ENCODE measurements around the gene TBC1D2. TPM values are rescaled to one million over a fixed set of nuclear protein-coding genes. Genes with fewer than 3 reads are reported as not detected.

Gene TBC1D2
- total and polyA plus RNA-seq, 2 donors, result 2.5 to 21.2 TPM

- WGBS, result 93% methylated on average over 8 of the region's 8 CpGs
- H3K27me3 ChIP-seq (ENCODE audit: control insufficient read depth in 2 of 2, insufficient read depth in 1 of 2, low read length in 1 of 2), result no peaks in the 10 kb centered on the region
- H3K4me1 ChIP-seq (ENCODE audit: control insufficient read depth in 2 of 2, insufficient read depth in 2 of 2, low read length in 2 of 2), result no peaks in the 10 kb centered on the region
- no peak overlapping the region for H3K4me3 ChIP-seq (ENCODE audit: low read length in 2 of 2)
- no peak for DNase-seq (ENCODE audit: low read depth in 6 of 9, low spot score in 9 of 9)
- no peak overlapping the region for H3K27ac ChIP-seq (ENCODE audit: low read depth in 1 of 2, low read length in 1 of 2)
- no peaks in the 10 kb centered on the region for H3K9me3 ChIP-seq (ENCODE audit: control insufficient read depth in 2 of 2, insufficient read depth in 1 of 2, low read length in 1 of 2)
- peaks cover 0 to 7% of the 10 kb centered on the region in 2 donors for H3K36me3 ChIP-seq (ENCODE audit: control insufficient read depth in 2 of 2, insufficient read depth in 2 of 2, low read length in 1 of 2)
These were observed 18.5 kb downstream of the TBC1D2 start for GRCh38 chr9:98236901-98237487.

GRCh38 chr9:98235126-98235525, 20.3 kb downstream of the TBC1D2 start:
- Histone ChIP-seq H3K27ac (ENCODE audit: low read depth in 1 of 2, low read length in 1 of 2) (no peak overlapping the region), H3K4me3 (ENCODE audit: low read length in 2 of 2) (no peak overlapping the region), H3K36me3 (ENCODE audit: control insufficient read depth in 2 of 2, insufficient read depth in 2 of 2, low read length in 1 of 2) (peaks cover 0 to 10% of the 10 kb centered on the region in 2 donors), H3K27me3 (ENCODE audit: control insufficient read depth in 2 of 2, insufficient read depth in 1 of 2, low read length in 1 of 2) (no peaks in the 10 kb centered on the region), H3K9me3 (ENCODE audit: control insufficient read depth in 2 of 2, insufficient read depth in 1 of 2, low read length in 1 of 2) (no peaks in the 10 kb centered on the region), H3K4me1 (ENCODE audit: control insufficient read depth in 2 of 2, insufficient read depth in 2 of 2, low read length in 2 of 2) (no peaks in the 10 kb centered on the region)
- no peak for DNase-seq (ENCODE audit: low read depth in 6 of 9, low spot score in 9 of 9)
- 97% methylated on average over 9 of the region's 9 CpGs for WGBS

GRCh38 chr9:98234245-98234825, 21.1 kb downstream of the TBC1D2 start:
- Histone ChIP-seq H3K4me3 (ENCODE audit: low read length in 2 of 2) (no peak overlapping the region), H3K36me3 (ENCODE audit: control insufficient read depth in 2 of 2, insufficient read depth in 2 of 2, low read length in 1 of 2) (peaks cover 0 to 10% of the 10 kb centered on the region in 2 donors), H3K4me1 (ENCODE audit: control insufficient read depth in 2 of 2, insufficient read depth in 2 of 2, low read length in 2 of 2) (no peaks in the 10 kb centered on the region), H3K27me3 (ENCODE audit: control insufficient read depth in 2 of 2, insufficient read depth in 1 of 2, low read length in 1 of 2) (no peaks in the 10 kb centered on the region), H3K9me3 (ENCODE audit: control insufficient read depth in 2 of 2, insufficient read depth in 1 of 2, low read length in 1 of 2) (no peaks in the 10 kb centered on the region), H3K27ac (ENCODE audit: low read depth in 1 of 2, low read length in 1 of 2) (no peak overlapping the region)
- WGBS, result 89% methylated on average over 9 of the region's 9 CpGs
- DNase-seq (ENCODE audit: low read depth in 6 of 9, low spot score in 9 of 9), result no peak

- peaks cover 4 to 18% of the 10 kb centered on the region in 2 donors for H3K36me3 ChIP-seq (ENCODE audit: control insufficient read depth in 2 of 2, insufficient read depth in 2 of 2, low read length in 1 of 2)
These were observed 22.5 kb downstream of the TBC1D2 start for GRCh38 chr9:98232926-98233325.

GRCh38 chr9:98231770-98232478, 23.5 kb downstream of the TBC1D2 start:
- 88% methylated on average over 6 of the region's 6 CpGs for WGBS
- Histone ChIP-seq H3K27ac (ENCODE audit: low read depth in 1 of 2, low read length in 1 of 2) (no peak overlapping the region), H3K36me3 (ENCODE audit: control insufficient read depth in 2 of 2, insufficient read depth in 2 of 2, low read length in 1 of 2) (peaks cover 4 to 18% of the 10 kb centered on the region in 2 donors), H3K27me3 (ENCODE audit: control insufficient read depth in 2 of 2, insufficient read depth in 1 of 2, low read length in 1 of 2) (no peaks in the 10 kb centered on the region), H3K4me3 (ENCODE audit: low read length in 2 of 2) (no peak overlapping the region), H3K9me3 (ENCODE audit: control insufficient read depth in 2 of 2, insufficient read depth in 1 of 2, low read length in 1 of 2) (no peaks in the 10 kb centered on the region), H3K4me1 (ENCODE audit: control insufficient read depth in 2 of 2, insufficient read depth in 2 of 2, low read length in 2 of 2) (no peaks in the 10 kb centered on the region)
- no peak for DNase-seq (ENCODE audit: low read depth in 6 of 9, low spot score in 9 of 9)

More at GRCh38 chr9:98232926-98233325, 22.5 kb downstream of the TBC1D2 start:
- H3K27me3 ChIP-seq (ENCODE audit: control insufficient read depth in 2 of 2, insufficient read depth in 1 of 2, low read length in 1 of 2), result no peaks in the 10 kb centered on the region
- no peak overlapping the region for H3K4me3 ChIP-seq (ENCODE audit: low read length in 2 of 2)
- WGBS, result 96% methylated on average over 5 of the region's 5 CpGs
- H3K4me1 ChIP-seq (ENCODE audit: control insufficient read depth in 2 of 2, insufficient read depth in 2 of 2, low read length in 2 of 2), result no peaks in the 10 kb centered on the region
- H3K9me3 ChIP-seq (ENCODE audit: control insufficient read depth in 2 of 2, insufficient read depth in 1 of 2, low read length in 1 of 2), result no peaks in the 10 kb centered on the region
- no peak for DNase-seq (ENCODE audit: low read depth in 6 of 9, low spot score in 9 of 9)
- no peak overlapping the region for H3K27ac ChIP-seq (ENCODE audit: low read depth in 1 of 2, low read length in 1 of 2)

GRCh38 chr9:98230789-98231188, 24.7 kb downstream of the TBC1D2 start:
- Histone ChIP-seq H3K36me3 (ENCODE audit: control insufficient read depth in 2 of 2, insufficient read depth in 2 of 2, low read length in 1 of 2) (peaks cover 4 to 18% of the 10 kb centered on the region in 2 donors), H3K4me1 (ENCODE audit: control insufficient read depth in 2 of 2, insufficient read depth in 2 of 2, low read length in 2 of 2) (no peaks in the 10 kb centered on the region), H3K27me3 (ENCODE audit: control insufficient read depth in 2 of 2, insufficient read depth in 1 of 2, low read length in 1 of 2) (no peaks in the 10 kb centered on the region), H3K9me3 (ENCODE audit: control insufficient read depth in 2 of 2, insufficient read depth in 1 of 2, low read length in 1 of 2) (no peaks in the 10 kb centered on the region), H3K27ac (ENCODE audit: low read depth in 1 of 2, low read length in 1 of 2) (no peak overlapping the region), H3K4me3 (ENCODE audit: low read length in 2 of 2) (no peak overlapping the region)
- DNase-seq (ENCODE audit: low read depth in 6 of 9, low spot score in 9 of 9), result no peak
- 95% methylated on average over 6 of the region's 6 CpGs for WGBS

- Histone ChIP-seq H3K27me3 (ENCODE audit: control insufficient read depth in 2 of 2, insufficient read depth in 1 of 2, low read length in 1 of 2) (no peaks in the 10 kb centered on the region), H3K27ac (ENCODE audit: low read depth in 1 of 2, low read length in 1 of 2) (no peak overlapping the region), H3K4me3 (ENCODE audit: low read length in 2 of 2) (no peak overlapping the region), H3K4me1 (ENCODE audit: control insufficient read depth in 2 of 2, insufficient read depth in 2 of 2, low read length in 2 of 2) (no peaks in the 10 kb centered on the region), H3K9me3 (ENCODE audit: control insufficient read depth in 2 of 2, insufficient read depth in 1 of 2, low read length in 1 of 2) (no peaks in the 10 kb centered on the region), H3K36me3 (ENCODE audit: control insufficient read depth in 2 of 2, insufficient read depth in 2 of 2, low read length in 1 of 2) (peaks cover 4 to 18% of the 10 kb centered on the region in 2 donors)
- WGBS, result 98% methylated on average over 6 of the region's 6 CpGs
- DNase-seq (ENCODE audit: low read depth in 6 of 9, low spot score in 9 of 9), result no peak
These were observed 25.1 kb downstream of the TBC1D2 start for GRCh38 chr9:98230304-98230703.

GRCh38 chr9:98229620-98230019, 25.8 kb downstream of the TBC1D2 start:
- Histone ChIP-seq H3K27ac (ENCODE audit: low read depth in 1 of 2, low read length in 1 of 2) (no peak overlapping the region), H3K4me1 (ENCODE audit: control insufficient read depth in 2 of 2, insufficient read depth in 2 of 2, low read length in 2 of 2) (no peaks in the 10 kb centered on the region), H3K36me3 (ENCODE audit: control insufficient read depth in 2 of 2, insufficient read depth in 2 of 2, low read length in 1 of 2) (peaks cover 4 to 18% of the 10 kb centered on the region in 2 donors), H3K27me3 (ENCODE audit: control insufficient read depth in 2 of 2, insufficient read depth in 1 of 2, low read length in 1 of 2) (no peaks in the 10 kb centered on the region), H3K4me3 (ENCODE audit: low read length in 2 of 2) (no peak overlapping the region), H3K9me3 (ENCODE audit: control insufficient read depth in 2 of 2, insufficient read depth in 1 of 2, low read length in 1 of 2) (no peaks in the 10 kb centered on the region)
- WGBS, result 96% methylated on average over 3 of the region's 3 CpGs
- no peak for DNase-seq (ENCODE audit: low read depth in 6 of 9, low spot score in 9 of 9)

- DNase-seq (ENCODE audit: low read depth in 6 of 9, low spot score in 9 of 9), result no peak
- 95% methylated on average over 4 of the region's 4 CpGs for WGBS
- H3K36me3 ChIP-seq (ENCODE audit: control insufficient read depth in 2 of 2, insufficient read depth in 2 of 2, low read length in 1 of 2), result peaks cover 4 to 18% of the 10 kb centered on the region in 2 donors
- no peaks in the 10 kb centered on the region for H3K9me3 ChIP-seq (ENCODE audit: control insufficient read depth in 2 of 2, insufficient read depth in 1 of 2, low read length in 1 of 2)
- no peaks in the 10 kb centered on the region for H3K27me3 ChIP-seq (ENCODE audit: control insufficient read depth in 2 of 2, insufficient read depth in 1 of 2, low read length in 1 of 2)
- H3K4me1 ChIP-seq (ENCODE audit: control insufficient read depth in 2 of 2, insufficient read depth in 2 of 2, low read length in 2 of 2), result no peaks in the 10 kb centered on the region
- H3K4me3 ChIP-seq (ENCODE audit: low read length in 2 of 2), result no peak overlapping the region
- H3K27ac ChIP-seq (ENCODE audit: low read depth in 1 of 2, low read length in 1 of 2), result no peak overlapping the region
These were observed 26.4 kb downstream of the TBC1D2 start for GRCh38 chr9:98229090-98229395.
